GM12872 (cell line): Measurements from ENCODE around the gene MYH15.

Experiments used
- TF ChIP-seq, protein P1 (sequence below): IDR thresholded peaks from 3 replicates; pipeline ENCODE4 v1.5.1; 2011; ENCODE audit warnings: low read depth, mild to moderate bottlenecking, low read length, moderate library complexity; ENCODE audit not compliant: insufficient read depth

MYH15 gene

DNA sequence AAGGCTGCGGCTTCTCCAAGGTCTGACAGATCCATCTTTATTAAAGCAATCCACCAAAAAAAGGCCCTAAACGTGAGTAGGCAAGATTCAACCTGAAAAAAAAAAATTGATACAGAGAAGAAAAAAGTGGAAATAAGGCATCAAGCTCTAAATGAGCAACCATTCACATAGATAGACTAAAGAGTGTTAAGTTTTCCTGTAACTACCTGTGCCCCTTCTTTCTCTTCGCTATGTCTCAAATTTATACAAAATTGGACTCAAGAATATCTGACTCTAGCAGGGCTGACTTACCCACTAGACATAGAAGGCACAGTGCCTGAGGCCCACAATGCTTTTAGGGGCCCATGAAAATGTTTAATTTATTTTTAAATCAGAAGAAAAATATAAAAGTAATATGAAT is at the start of gene MYH15:
MYH15 (minus strand) TSS at position 101 of the 400 bp plus-strand sequence; CDS start at position 35, 66 bp downstream.
- TF ChIP-seq, protein P1, sequence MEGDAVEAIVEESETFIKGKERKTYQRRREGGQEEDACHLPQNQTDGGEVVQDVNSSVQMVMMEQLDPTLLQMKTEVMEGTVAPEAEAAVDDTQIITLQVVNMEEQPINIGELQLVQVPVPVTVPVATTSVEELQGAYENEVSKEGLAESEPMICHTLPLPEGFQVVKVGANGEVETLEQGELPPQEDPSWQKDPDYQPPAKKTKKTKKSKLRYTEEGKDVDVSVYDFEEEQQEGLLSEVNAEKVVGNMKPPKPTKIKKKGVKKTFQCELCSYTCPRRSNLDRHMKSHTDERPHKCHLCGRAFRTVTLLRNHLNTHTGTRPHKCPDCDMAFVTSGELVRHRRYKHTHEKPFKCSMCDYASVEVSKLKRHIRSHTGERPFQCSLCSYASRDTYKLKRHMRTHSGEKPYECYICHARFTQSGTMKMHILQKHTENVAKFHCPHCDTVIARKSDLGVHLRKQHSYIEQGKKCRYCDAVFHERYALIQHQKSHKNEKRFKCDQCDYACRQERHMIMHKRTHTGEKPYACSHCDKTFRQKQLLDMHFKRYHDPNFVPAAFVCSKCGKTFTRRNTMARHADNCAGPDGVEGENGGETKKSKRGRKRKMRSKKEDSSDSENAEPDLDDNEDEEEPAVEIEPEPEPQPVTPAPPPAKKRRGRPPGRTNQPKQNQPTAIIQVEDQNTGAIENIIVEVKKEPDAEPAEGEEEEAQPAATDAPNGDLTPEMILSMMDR = no peak

DNA sequence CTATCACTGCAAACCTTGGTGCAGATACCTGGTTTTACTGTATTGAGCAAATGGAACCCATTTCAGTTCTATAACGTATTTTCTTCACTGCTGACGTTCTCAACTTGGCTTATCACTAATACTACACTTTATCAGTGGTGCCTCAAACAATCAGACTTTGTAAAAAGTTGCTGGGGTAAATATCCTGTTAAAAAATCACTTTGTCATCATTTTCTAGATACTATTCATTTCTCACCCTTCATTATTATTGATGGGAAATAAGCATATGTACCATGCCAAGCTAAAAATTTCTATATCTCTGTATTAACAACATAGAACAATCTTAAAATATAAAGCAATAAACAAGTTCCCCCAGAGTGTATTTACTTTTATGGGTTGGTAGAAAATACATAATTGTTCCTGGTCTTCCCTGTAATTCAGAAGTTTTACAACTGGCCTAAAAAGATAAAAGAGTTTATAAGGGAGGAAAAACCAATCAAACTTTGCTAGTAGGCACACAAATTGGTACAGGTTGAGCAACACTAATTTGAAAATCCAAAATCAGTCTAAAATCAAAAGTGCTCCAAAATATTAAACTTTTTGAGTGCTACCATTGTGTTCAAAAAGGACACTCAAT is 45.7 kb upstream of the MYH15 start:
- TF ChIP-seq, protein P1 = no peak

DNA sequence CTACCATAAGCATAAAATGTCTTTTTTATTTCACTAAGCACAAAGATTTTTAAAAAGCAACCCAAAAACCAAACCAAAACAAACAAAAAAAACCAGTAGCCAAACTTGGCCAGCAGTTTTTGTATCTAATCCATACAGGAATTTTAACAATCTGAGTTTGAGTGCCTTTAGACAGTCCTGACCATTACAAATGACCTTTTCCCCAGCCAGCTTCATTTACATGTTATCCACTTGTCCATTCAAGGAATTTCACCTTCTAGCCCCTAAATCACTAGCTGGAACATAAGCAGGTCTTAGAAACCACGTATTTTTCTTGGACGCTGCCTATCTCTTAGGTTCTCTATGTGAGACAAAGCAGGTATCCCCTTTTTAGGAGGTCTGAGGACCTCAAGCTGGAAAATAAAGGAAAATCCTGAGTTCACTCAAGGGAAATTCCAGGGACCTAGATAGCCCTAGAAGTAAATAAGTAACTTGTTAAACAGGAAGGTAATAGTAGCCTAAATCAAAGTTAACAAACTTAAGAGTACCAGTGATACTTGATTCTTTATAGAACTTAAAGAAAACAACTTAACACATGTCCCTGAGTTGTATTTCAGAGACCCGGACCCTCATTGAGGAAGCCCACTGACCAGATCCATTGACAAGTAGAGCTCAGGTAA is 44.6 kb upstream of the MYH15 start:
- TF ChIP-seq, protein P1 = no peak

DNA sequence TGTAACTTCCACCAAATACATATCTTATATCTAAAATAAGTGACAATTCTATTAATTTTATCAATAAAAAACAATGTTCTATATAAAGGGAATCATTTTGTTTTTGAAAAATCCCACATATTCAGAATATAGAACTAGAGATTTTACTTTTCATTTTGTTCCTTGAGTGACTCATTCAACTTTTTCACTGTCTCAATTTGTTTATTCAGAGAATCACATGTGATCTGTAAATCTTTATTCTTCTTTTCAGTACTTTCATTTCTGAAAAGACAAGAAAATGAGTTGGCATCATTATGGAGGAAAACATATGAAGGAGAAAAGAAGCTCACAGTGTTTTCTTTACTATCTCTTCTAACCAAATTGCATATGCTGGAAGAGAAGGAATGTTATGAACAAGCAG is 43.8 kb upstream of the MYH15 start:
- TF ChIP-seq, protein P1 = no peak

DNA sequence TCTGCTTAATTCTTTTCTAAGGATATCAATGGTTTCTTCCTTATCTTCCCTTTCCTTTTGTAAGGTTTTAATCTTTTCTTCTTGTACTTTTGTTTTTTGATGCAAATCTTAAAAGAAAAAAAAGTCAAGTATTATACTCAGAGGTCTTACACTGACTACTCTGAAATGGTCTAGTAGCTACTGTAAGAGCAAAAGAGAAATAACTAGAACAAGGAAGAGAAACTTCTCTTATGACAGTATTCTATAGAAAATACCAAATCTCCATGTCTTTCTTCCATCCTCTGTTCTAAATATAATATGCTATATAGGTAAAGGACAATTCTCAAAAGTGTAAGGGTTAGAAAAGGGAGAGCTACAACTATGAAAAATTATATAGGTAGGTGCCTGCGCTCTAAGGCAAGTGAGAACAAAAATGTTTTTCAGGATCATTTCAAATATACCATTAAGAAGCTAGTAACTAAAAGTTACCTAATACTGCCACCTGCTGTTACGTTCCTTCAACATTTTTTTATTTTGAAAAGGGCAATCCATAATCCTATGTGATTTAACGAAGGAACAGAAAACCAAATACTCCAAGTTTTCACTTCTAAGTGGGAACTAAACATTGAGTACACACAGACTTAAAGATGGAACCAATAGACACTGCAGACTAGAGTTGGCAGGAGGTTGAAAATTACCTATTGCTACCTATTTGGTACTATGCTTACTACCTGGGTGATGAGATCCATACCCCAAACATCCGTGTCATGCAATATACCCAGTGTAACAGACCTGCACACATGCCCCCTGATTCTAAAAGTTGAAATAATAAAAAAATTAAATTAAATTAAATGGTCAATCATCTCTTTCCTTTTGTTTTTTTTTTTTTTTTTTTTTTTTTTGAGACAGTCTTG is 42.1 kb upstream of the MYH15 start:
- TF ChIP-seq, protein P1 = peak; percentile 28; the same call in 2 of the 3 replicates

DNA sequence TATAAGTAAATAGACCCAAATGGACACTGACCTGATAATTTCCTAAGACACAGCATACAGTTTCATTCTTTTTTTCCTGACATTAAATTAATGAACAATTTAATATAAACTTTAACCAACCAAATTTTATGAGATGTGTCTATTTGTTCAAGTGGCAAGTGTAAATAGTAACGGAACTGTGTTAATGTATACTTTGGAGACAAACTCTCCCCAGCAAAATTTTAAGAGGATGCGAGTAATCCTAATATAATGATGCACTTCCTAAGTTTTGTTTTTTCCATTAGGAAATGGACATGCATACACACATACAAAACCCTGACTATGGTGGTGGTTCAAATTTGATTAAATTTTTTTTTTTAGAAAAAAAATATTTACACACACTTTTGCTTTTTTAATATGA is 38.5 kb upstream of the MYH15 start:
- TF ChIP-seq, protein P1 = no peak

DNA sequence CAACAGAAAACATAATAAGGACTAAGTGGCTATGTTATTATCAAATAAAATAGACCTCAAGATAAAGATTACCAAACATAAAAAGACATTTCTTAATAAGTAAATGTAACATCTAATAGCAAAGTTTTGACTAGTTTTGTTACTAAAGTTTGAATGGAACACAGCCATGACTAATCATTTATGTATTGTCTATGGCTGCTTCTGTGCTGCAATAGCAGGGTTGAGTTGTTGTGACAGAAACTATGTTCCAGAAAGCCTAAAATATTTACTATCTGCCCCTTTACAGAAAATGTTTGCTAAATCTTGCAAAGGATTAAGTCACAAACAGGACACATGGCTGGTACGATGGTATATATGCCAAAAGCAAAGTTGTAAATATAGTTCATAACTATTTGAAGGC is 37.9 kb upstream of the MYH15 start:
- TF ChIP-seq, protein P1 = no peak
